GM15510 (cell line): ENCODE results near the gene DLAT.

ENCODE experiments used
- POLR2A ChIP-seq: IDR thresholded peaks from 3 replicates; pipeline ENCODE4 v1.6.1; 2011; ENCODE audit warnings: borderline replicate concordance; ENCODE audit not compliant: insufficient read length; ENCODE audit errors: extremely low read depth

The DLAT gene

GRCh38 chr11:112024773-112025678 lies at the start of gene DLAT:
DLAT (plus strand) TSS chr11:112025408; CDS start chr11:112025473, 65 bp downstream.
- TF ChIP-seq POLR2A = peak; percentile 80

- no peak for TF ChIP-seq POLR2A
Measured at GRCh38 chr11:111976119-111976766, 49.0 kb upstream of the DLAT start.

- TF ChIP-seq POLR2A = no peak
Measured at GRCh38 chr11:111976767-111977145, 48.5 kb upstream of the DLAT start.

GRCh38 chr11:111977146-111978027 lies 47.8 kb upstream of the DLAT start:
- no peak for TF ChIP-seq POLR2A

- TF ChIP-seq POLR2A = no peak
Measured at GRCh38 chr11:111978028-111978771, 47.0 kb upstream of the DLAT start.

- no peak for TF ChIP-seq POLR2A
Measured at GRCh38 chr11:111980062-111980461, 45.1 kb upstream of the DLAT start.

GRCh38 chr11:111981270-111981669 lies 43.9 kb upstream of the DLAT start:
- no peak for TF ChIP-seq POLR2A

GRCh38 chr11:111982019-111982464 lies 43.2 kb upstream of the DLAT start:
- no peak for TF ChIP-seq POLR2A

- TF ChIP-seq POLR2A = no peak
Measured at GRCh38 chr11:111982541-111983186, 42.5 kb upstream of the DLAT start.

- no peak for TF ChIP-seq POLR2A
Measured at GRCh38 chr11:111983187-111983986, 41.8 kb upstream of the DLAT start.

- TF ChIP-seq POLR2A = no peak
Measured at GRCh38 chr11:111986589-111986988, 38.6 kb upstream of the DLAT start.

GRCh38 chr11:111990381-111990780 lies 34.8 kb upstream of the DLAT start:
- TF ChIP-seq POLR2A = no peak
